Naive thymus-derived CD8-positive, alpha-beta T cell (primary cell): Measurements from ENCODE around the gene LAPTM5. TPM values are rescaled to one million over a fixed set of nuclear protein-coding genes. Genes with fewer than 3 reads are reported as not detected.
"Not testable (repeated sequence)": the region's sequence is repeated elsewhere in the genome, so short reads cannot be mapped to it uniquely, and the experiment has no call there.

Source experiments
- ATAC-seq, 2 donors: fragments of 150-1000 bp; cut with Tn5 transposase in 1 of 2; sonication (Bioruptor Pico), chemical (Tn5 transposase) in 1 of 2; 1 replicate in 1 of 2; 2 replicates in 1 of 2; pipeline ENCODE4 v1.10.0; 2021; ENCODE audit warnings: mild to moderate bottlenecking in 2 of 2, moderate library complexity in 2 of 2
- POLR2A ChIA-PET: fragments of 350-600 bp; sonication (Branson Sonifier 250); formaldehyde crosslinking; loops from one replicate; lab custom pipeline; 2021; ENCODE audit warnings: antibody characterized with exemption; lab: Charles Lee
- DNase-seq, 10 donors: peaks; one replicate each; pipeline versions ENCODE4 v3.0.0 to v3.0.0-alpha.2; 2020 to 2022
- H3K27ac Mint-ChIP-seq, 10 donors: one replicate each; pipeline ENCODE4 v1.8.0; 2020 to 2022; ENCODE audit warnings: mild to moderate bottlenecking in 10 of 10, mixed read lengths in 10 of 10, moderate library complexity in 4 of 10, inconsistent platforms in 1 of 10
- H3K27me3 Mint-ChIP-seq, 5 donors: one replicate each; pipeline ENCODE4 v1.8.0; 2021 to 2022; ENCODE audit warnings: mixed read lengths in 5 of 5
- H3K36me3 Mint-ChIP-seq, 3 donors: one replicate each; pipeline ENCODE4 v1.8.0; 2020 to 2022; ENCODE audit warnings: mixed read lengths in 3 of 3, mild to moderate bottlenecking in 2 of 3, inconsistent platforms in 1 of 3
- H3K4me1 Mint-ChIP-seq, 4 donors: one replicate each; pipeline ENCODE4 v1.8.0; 2021 to 2022; ENCODE audit warnings: mixed read lengths in 4 of 4
- H3K4me3 Mint-ChIP-seq, 10 donors: one replicate each; pipeline ENCODE4 v1.8.0; 2020 to 2022; ENCODE audit warnings: mild to moderate bottlenecking in 10 of 10, mixed read lengths in 10 of 10, moderate library complexity in 6 of 10, inconsistent platforms in 1 of 10
- H3K9me3 Mint-ChIP-seq, 9 donors: one replicate each; pipeline ENCODE4 v1.8.0; 2020 to 2022; ENCODE audit warnings: mixed read lengths in 9 of 9, mild to moderate bottlenecking in 3 of 9, inconsistent platforms in 1 of 9, moderate library complexity in 1 of 9
- polyA plus RNA-seq, 3 donors: library from polyadenylated mRNA; unstranded; fragments of 300-500 nt; fragmentation: Illumina TruSeq; gene quantifications; one replicate each; pipeline ENCODE4 v1.2.3, GENCODE V29; 2021
- total RNA-seq, 8 experiments: library from RNA in 2 of 8; stranded (reverse) in 2 of 8; gene quantifications; one replicate each; pipeline ENCODE4 v1.2.3 and lab custom pipeline; 2021 to 2026

The LAPTM5 gene
- total and polyA plus RNA-seq, 5 experiments from 2014 or later: 534 to 602 (median 565) TPM

DNA sequence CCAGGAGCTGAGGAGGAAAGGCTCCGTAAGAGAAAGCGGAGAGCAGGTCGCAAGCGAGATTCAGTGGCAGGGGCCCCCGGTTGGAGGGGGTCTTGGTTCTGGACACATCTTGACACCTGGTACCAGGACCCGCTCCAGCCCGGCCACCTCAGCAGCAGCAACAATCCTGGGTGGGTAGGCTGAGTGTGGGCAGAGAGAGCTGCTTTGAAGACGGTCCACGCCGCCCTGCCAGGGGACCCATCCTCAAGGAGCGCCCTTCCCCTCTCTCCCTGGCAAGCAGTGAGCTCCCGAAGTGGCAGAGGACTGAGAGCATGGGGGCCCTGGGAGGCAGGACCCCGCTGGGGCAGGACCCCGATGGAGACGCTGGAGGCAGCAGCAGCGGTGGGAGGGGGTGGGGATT, 35.6 kb upstream of the LAPTM5 start:
- DNase-seq (no peak), ATAC-seq (no peak)
- no peak overlapping the region for H3K4me3 Mint-ChIP-seq
- H3K27ac Mint-ChIP-seq: no peak overlapping the region
- peaks cover 5 to 16% (median 13%) of the 10 kb centered on the region in 4 donors for H3K4me1 Mint-ChIP-seq
- POLR2A ChIA-PET: no interaction called here
- peaks cover 3 to 23% (median 7%) of the 10 kb centered on the region in 5 donors for H3K27me3 Mint-ChIP-seq
- peaks cover 0 to 2% (median 0%) of the 10 kb centered on the region in 9 donors for H3K9me3 Mint-ChIP-seq
- no peaks in the 10 kb centered on the region for H3K36me3 Mint-ChIP-seq

DNA sequence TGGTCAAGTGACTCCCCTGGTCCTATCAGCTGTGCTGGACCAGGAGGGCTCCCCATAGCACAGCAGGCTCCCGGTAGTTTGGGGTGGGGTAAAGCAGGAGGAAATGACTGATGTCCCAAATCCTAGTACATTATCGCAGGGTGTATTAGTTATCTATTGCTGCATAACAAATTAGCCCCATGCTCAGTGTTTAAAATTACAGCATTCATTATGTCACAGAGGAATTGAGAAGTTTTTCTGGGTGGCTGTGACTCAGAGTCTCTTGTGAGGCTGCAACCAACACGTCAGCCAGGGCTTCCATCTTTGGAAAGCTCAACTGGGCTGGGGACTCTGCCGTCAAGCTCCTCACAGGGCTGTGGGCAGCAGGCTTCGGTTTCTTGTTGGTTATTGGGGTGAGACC, 34.3 kb upstream of the LAPTM5 start:
- Mint-ChIP-seq H3K36me3 (no peaks in the 10 kb centered on the region), H3K27ac (peak overlapping the region in 2 of 10 donors; percentile 44 to 74), H3K4me1 (peaks cover 5 to 14% (median 12%) of the 10 kb centered on the region in 4 donors), H3K9me3 (peaks cover 0 to 2% (median 0%) of the 10 kb centered on the region in 9 donors), H3K4me3 (no peak overlapping the region), H3K27me3 (peaks cover 3 to 33% (median 15%) of the 10 kb centered on the region in 5 donors)
- POLR2A ChIA-PET: no interaction called here
- DNase-seq: no peak
- ATAC-seq: no peak

- ATAC-seq: peak; percentile 70 to 89
- Mint-ChIP-seq H3K4me1 (peaks cover 5 to 14% (median 12%) of the 10 kb centered on the region in 4 donors), H3K36me3 (no peaks in the 10 kb centered on the region), H3K27me3 (peaks cover 3 to 33% (median 15%) of the 10 kb centered on the region in 5 donors), H3K4me3 (peak overlapping the region in 3 of 10 donors; percentile 9 to 58 (median 26)), H3K27ac (peak overlapping the region in 2 of 10 donors; percentile 74 to 80), H3K9me3 (peaks cover 0 to 2% (median 0%) of the 10 kb centered on the region in 9 donors)
- DNase-seq: peak in 4 of 10 donors; percentile 19 to 52 (median 30)
- POLR2A ChIA-PET: interaction anchor here (0.6 to 0.8 kb wide), 3 partner anchors 72 to 1037 kb away, joined by 3 to 5 read pairs (median 3); no protein-coding TSS in a partner anchor
Measured at GRCh38 chr1:30790850-30791778, 33.5 kb upstream of the LAPTM5 start.

- H3K27ac Mint-ChIP-seq: peak overlapping the region in 1 of 10 donors; percentile 46
- POLR2A ChIA-PET: not testable (repeated sequence)
Measured at GRCh38 chr1:30790256-30790525, 32.6 kb upstream of the LAPTM5 start.

DNA sequence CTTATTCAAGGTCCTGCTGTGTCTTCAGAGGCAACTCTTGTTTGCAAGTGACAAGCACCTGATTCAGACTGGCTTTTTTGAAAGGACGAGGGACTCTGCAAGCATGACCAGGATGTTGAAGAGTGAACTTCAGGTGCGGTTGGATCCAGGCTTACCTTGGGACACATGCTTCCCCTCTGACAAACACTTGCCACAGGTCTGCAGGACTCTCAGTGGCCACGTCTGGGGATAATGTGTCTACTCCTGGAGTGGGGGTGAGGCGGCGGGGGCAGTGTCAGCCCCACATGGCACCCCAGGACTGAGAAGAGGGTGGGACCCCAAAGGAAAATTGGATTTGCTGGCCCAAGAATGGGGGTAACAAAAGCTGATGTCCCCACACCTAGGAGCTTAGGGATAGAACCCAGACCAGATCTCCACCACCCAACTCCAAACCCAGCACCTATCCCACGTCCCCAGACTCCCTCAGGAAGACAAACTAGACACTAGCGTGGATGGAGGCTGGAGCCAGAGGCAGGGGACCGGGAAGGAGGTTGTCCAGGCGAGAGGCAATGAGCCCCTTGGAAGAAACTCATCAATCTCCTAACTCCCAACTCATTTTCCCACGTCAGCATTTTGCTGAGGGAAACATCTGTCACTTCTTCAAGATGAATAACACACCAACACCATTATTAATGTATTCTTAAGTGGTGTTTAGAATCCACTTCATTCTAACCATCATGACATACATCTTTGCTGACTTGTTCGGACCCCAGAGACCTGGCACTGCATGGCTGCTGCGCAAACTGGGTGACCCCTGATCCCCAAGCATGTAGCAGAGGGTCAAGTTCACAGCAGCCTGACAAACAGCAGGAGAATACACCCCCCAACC, 32.0 kb upstream of the LAPTM5 start:
- Mint-ChIP-seq H3K4me3 (no peak overlapping the region), H3K27me3 (peaks cover 3 to 33% (median 15%) of the 10 kb centered on the region in 5 donors), H3K4me1 (peaks cover 5 to 14% (median 12%) of the 10 kb centered on the region in 4 donors), H3K9me3 (peaks cover 0 to 2% (median 0%) of the 10 kb centered on the region in 9 donors), H3K27ac (peak overlapping the region in 1 of 10 donors; percentile 56), H3K36me3 (no peaks in the 10 kb centered on the region)
- peak in 1 of 10 donors; percentile 45 for DNase-seq
- POLR2A ChIA-PET: no interaction called here
- ATAC-seq: no peak

More at GRCh38 chr1:30790256-30790525, 32.6 kb upstream of the LAPTM5 start:
- peaks cover 3 to 33% (median 15%) of the 10 kb centered on the region in 5 donors for H3K27me3 Mint-ChIP-seq
- peaks cover 5 to 14% (median 12%) of the 10 kb centered on the region in 4 donors for H3K4me1 Mint-ChIP-seq
- H3K36me3 Mint-ChIP-seq, H3K9me3 Mint-ChIP-seq, ATAC-seq, H3K4me3 Mint-ChIP-seq, DNase-seq: not testable (repeated sequence)

DNA sequence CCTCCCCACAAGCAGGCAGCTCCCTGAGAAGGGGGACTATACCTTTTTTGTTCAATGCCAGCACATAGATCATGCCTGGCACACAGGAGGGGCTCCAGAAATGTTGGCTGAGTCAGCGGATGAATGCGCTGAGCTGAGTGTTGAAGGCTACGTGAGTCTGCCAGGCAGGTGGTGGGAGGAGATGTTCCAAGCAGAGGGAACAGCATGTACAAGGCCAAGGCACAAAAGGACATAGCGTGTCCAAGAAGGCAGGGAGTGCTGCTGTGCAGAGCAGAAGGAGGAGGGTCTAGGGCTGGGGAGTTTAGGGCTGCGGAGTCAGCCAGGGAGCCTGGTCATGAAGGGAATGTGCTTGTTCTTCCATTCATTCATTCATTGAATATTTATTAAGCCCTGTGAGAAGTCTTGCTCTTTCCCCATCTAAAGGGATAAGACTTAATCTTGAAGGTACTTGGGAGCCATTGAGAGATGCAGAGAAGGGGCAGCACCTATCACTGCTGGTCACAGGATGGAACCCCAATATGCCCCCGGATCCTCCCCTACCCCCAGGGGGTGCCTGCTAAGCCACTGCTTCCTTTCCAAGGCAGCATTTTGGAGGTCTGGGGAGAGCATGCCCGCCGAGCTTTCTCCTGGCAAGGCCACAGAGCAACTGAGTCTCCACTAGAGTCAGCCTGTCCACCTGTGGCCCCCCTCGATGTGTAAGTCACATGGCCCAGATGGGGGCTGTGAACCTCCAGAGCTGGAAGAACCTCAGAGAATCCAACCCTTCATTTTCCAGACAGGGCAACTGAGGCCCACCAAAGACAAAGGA, 31.2 kb upstream of the LAPTM5 start:
- ATAC-seq (no peak), DNase-seq (peak in 1 of 10 donors; percentile 38)
- Mint-ChIP-seq H3K4me3 (peak overlapping the region in 1 of 10 donors; percentile 41), H3K9me3 (peaks cover 0 to 2% (median 0%) of the 10 kb centered on the region in 9 donors), H3K27ac (peak overlapping the region in 3 of 10 donors; percentile 35 to 69 (median 59)), H3K36me3 (no peaks in the 10 kb centered on the region), H3K27me3 (peaks cover 3 to 33% (median 15%) of the 10 kb centered on the region in 5 donors), H3K4me1 (peaks cover 5 to 14% (median 12%) of the 10 kb centered on the region in 4 donors)
- POLR2A ChIA-PET: interaction anchor here (2.5 kb wide), 1 partner anchor 69 kb away, joined by 6 read pairs; no protein-coding TSS in a partner anchor

GRCh38 chr1:30787856-30788495, 30.4 kb upstream of the LAPTM5 start:
- Mint-ChIP-seq H3K9me3 (peaks cover 0 to 2% (median 0%) of the 10 kb centered on the region in 9 donors), H3K4me1 (peaks cover 5 to 17% (median 13%) of the 10 kb centered on the region in 4 donors), H3K27me3 (peaks cover 3 to 33% (median 15%) of the 10 kb centered on the region in 5 donors), H3K27ac (peak overlapping the region in 1 of 10 donors; percentile 69), H3K36me3 (no peaks in the 10 kb centered on the region), H3K4me3 (peak overlapping the region in 1 of 10 donors; percentile 34)
- DNase-seq (peak in 1 of 10 donors; percentile 41), ATAC-seq (no peak)
- POLR2A ChIA-PET: interaction anchor here (2.5 kb wide), 1 partner anchor 68 kb away, joined by 6 read pairs; no protein-coding TSS in a partner anchor

DNA sequence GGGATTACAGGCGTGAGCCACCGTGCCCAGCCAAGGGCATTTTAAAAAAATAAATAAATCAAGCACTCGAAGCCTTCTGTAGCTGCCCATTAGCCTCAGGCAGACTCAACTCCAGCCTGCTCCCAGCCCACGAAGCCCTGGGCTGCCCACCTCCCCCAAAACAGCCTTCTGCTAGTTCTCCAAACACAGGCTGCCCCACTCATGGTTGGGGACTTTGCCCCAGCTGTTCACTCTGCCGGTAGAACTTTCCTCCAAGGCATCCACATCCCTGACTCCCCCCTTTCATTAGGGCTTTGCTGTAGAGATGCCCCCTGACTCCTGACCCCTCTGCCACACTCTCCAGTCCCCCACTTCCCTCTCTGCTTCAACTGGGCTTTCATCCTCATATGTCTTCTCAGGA, 29.7 kb upstream of the LAPTM5 start:
- no peak for ATAC-seq
- no peak overlapping the region for H3K27ac Mint-ChIP-seq
- no peaks in the 10 kb centered on the region for H3K36me3 Mint-ChIP-seq
- peaks cover 7 to 17% (median 13%) of the 10 kb centered on the region in 4 donors for H3K4me1 Mint-ChIP-seq
- peaks cover 0 to 2% (median 0%) of the 10 kb centered on the region in 9 donors for H3K9me3 Mint-ChIP-seq
- peak in 1 of 10 donors; percentile 34 for DNase-seq
- POLR2A ChIA-PET: interaction anchor here (1.0 to 2.5 kb wide), 3 partner anchors 49 to 68 kb away, joined by 4 to 6 read pairs (median 6); no protein-coding TSS in a partner anchor
- H3K27me3 Mint-ChIP-seq: peaks cover 3 to 33% (median 15%) of the 10 kb centered on the region in 5 donors
- no peak overlapping the region for H3K4me3 Mint-ChIP-seq

DNA sequence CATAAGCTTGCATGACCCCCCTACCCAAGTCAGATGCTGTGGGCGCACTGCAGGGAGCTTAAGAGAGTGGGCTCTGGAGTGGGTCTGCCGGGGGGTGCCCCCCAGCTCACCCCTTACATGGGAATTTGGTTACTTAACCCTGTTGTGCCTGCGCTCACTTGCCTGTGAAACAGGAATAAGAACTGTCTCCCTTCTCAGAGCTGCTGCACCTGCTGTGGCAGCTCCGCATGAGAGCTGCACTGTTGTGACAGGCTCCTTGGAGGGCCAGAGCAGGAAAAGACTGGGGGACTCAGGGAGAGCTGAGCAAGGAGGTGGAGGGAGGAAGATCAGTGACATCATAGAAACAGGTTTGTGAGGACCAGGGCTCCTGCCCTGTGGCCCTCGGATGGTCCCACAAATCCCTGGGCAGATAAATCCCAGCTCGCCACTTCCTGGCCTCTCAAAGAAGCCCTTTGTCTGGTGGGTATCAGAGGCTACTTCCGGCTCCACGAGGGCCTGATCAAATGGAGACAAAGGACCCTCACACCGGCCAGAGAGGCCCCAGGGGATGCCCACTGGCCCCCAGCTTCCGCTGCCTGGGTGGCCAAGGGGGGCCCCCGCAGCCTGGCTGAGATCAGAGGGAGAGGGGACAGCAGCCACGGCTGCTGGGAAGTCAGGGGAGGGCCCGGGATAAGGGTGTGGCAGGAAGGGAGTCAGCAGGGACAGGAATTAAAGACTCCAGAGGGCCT, 28.9 kb upstream of the LAPTM5 start:
- DNase-seq (peak in 1 of 10 donors; percentile 27), ATAC-seq (no peak)
- no peak overlapping the region for H3K4me3 Mint-ChIP-seq
- H3K4me1 Mint-ChIP-seq: peaks cover 7 to 17% (median 11%) of the 10 kb centered on the region in 4 donors
- POLR2A ChIA-PET: interaction anchor here (1.0 to 2.5 kb wide), 3 partner anchors 48 to 68 kb away, joined by 4 to 6 read pairs (median 6); no protein-coding TSS in a partner anchor
- H3K27ac Mint-ChIP-seq: no peak overlapping the region
- H3K36me3 Mint-ChIP-seq: no peaks in the 10 kb centered on the region
- peaks cover 3 to 32% (median 15%) of the 10 kb centered on the region in 5 donors for H3K27me3 Mint-ChIP-seq
- peaks cover 0 to 2% (median 0%) of the 10 kb centered on the region in 9 donors for H3K9me3 Mint-ChIP-seq

DNA sequence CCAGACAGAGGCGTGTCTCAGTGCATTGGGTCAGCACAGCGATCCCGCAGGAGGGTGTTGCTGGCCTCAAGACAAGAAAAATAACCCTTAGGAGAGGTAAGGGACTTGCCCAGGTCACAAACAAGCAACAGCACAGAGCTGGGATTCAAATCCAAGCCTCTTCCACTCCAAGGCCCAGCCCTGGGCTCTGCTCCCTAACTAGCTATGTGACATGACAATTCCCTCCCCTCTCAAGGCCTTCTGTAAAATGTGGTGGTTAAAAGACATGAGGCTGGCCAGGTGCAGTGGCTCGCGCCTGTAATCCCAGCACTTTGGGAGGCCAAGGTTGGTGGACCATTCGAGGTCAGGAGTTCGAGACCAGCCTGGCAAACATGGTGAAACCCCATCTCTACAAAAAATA, 28.1 kb upstream of the LAPTM5 start:
- DNase-seq (no peak), ATAC-seq (no peak)
- Mint-ChIP-seq H3K36me3 (no peaks in the 10 kb centered on the region), H3K27ac (no peak overlapping the region), H3K4me3 (no peak overlapping the region), H3K4me1 (peaks cover 2 to 14% (median 5%) of the 10 kb centered on the region in 4 donors), H3K9me3 (peaks cover 0 to 2% (median 0%) of the 10 kb centered on the region in 9 donors), H3K27me3 (peaks cover 3 to 25% (median 15%) of the 10 kb centered on the region in 5 donors)
- POLR2A ChIA-PET: interaction anchor here (1.9 kb wide), 1 partner anchor 67 kb away, joined by 6 read pairs; no protein-coding TSS in a partner anchor
